HepG2 (cell line): ENCODE measurements around the gene CARS2. TPM values are rescaled to one million over a fixed set of nuclear protein-coding genes. Genes with fewer than 3 reads are reported as not detected.

Source experiments
- ATAC-seq: fragments of 200-7000 bp; cut with Tn5 transposase; 3 replicates; pipeline ENCODE4 v1.9.1; 2020; ENCODE audit warnings: mild to moderate bottlenecking, moderate library complexity
- BruUV-seq: library from RNA; stranded (reverse); fragments of 400-500 nt; replicated peaks from 2 replicates; lab custom pipeline; 2021; lab: Mats Ljungman, UMichigan
- CTCF ChIA-PET: fragments of 300-600 bp; formaldehyde crosslinking; extraction: SDS; loops from one replicate; lab custom pipeline; 2021; ENCODE audit warnings: low total read pairs, inconsistent platforms, low intra/inter-chr PET ratio; lab: Yijun Ruan, JAX
- POLR2A ChIA-PET: fragments of 350-600 bp; sonication (Branson Sonifier 250); formaldehyde crosslinking; loops from one replicate; lab custom pipeline; 2020; ENCODE audit warnings: antibody characterized with exemption, inconsistent platforms; lab: Yijun Ruan, JAX
- DNase-seq: peaks from one replicate; pipeline ENCODE4 v3.0.0-alpha.2; 2015; ENCODE audit warnings: low spot score
- FAIRE-seq: peaks from 3 replicates; lab custom pipeline; 2011; peaks lifted over from hg19 to GRCh38; lab: Jason Lieb, UNC
- H2AFZ ChIP-seq: one replicate; pipeline ENCODE4 v1.6.1; 2011; ENCODE audit warnings: low read length, inconsistent platforms
- H3K27ac ChIP-seq: fragments of 300-600 bp; 3 replicates; pipeline ENCODE4 v1.8.0; 2011; ENCODE audit warnings: mixed run types, mild to moderate bottlenecking, mixed read lengths, low read length, inconsistent platforms; ENCODE audit not compliant: insufficient read depth; ENCODE audit errors: extremely low read length
- H3K27me3 ChIP-seq, 2 experiments: fragments of 200-600 bp in 1 of 2; 2 replicates in 1 of 2; 3 replicates in 1 of 2; pipeline versions ENCODE4 v1.6.0 to v1.8.0; 2011; ENCODE audit warnings: low read length in 2 of 2, mild to moderate bottlenecking in 2 of 2, moderate library complexity in 2 of 2, inconsistent platforms in 1 of 2; ENCODE audit not compliant: insufficient read depth in 2 of 2, control insufficient read depth in 1 of 2
- H3K36me3 ChIP-seq, 2 experiments: fragments of 200-600 bp in 1 of 2; replicated peaks in 1 of 2; 2 replicates in 1 of 2; 3 replicates in 1 of 2; pipeline versions ENCODE4 v1.5.1 to v1.8.0; 2011; ENCODE audit warnings: low read length in 2 of 2, inconsistent platforms in 1 of 2; ENCODE audit not compliant: insufficient read depth in 2 of 2, control insufficient read depth in 1 of 2
- H3K4me1 ChIP-seq: 2 replicates; pipeline ENCODE4 v1.5.1; 2012; ENCODE audit warnings: low read length, inconsistent platforms; ENCODE audit not compliant: insufficient read depth
- H3K4me2 ChIP-seq: 2 replicates; pipeline ENCODE4 v1.6.0; 2011; ENCODE audit warnings: low read depth, low read length, inconsistent platforms
- H3K4me3 ChIP-seq, 3 experiments: fragments of 200-600 bp in 1 of 3; sonication (generic), shearing (Covaris generic) in 1 of 3; replicated peaks in 1 of 3; 2 replicates each; pipeline ENCODE4 v1.5.1; 2011 to 2016; ENCODE audit warnings: low read length in 3 of 3, inconsistent platforms in 2 of 3, low read depth in 2 of 3, mild to moderate bottlenecking in 2 of 3, control low read depth in 1 of 3, mixed read lengths in 1 of 3; ENCODE audit not compliant: insufficient read depth in 1 of 3
- H3K79me2 ChIP-seq: one replicate; pipeline ENCODE4 v1.6.1; 2011; ENCODE audit warnings: low read length, inconsistent platforms; ENCODE audit not compliant: insufficient read depth
- H3K9ac ChIP-seq: 2 replicates; pipeline ENCODE4 v1.6.0; 2011; ENCODE audit warnings: mild to moderate bottlenecking, low read depth, low read length, inconsistent platforms; ENCODE audit not compliant: insufficient read depth
- H3K9me3 ChIP-seq: 2 replicates; pipeline ENCODE4 v1.5.1; 2012; ENCODE audit warnings: mild to moderate bottlenecking, low read length
- H4K20me1 ChIP-seq: 2 replicates; pipeline ENCODE4 v1.6.0; 2011; ENCODE audit warnings: inconsistent platforms, mild to moderate bottlenecking, low read length, moderate library complexity; ENCODE audit not compliant: insufficient read depth
- CCDC6 ChIP-seq: sonication (generic); formaldehyde crosslinking; IDR thresholded peaks from 2 replicates; pipeline ENCODE4 v1.8.1; 2022; ENCODE audit warnings: mild to moderate bottlenecking, missing genetic modification reagents, moderate library complexity
- CSRNP1 ChIP-seq: sonication (generic); formaldehyde crosslinking; IDR thresholded peaks from 2 replicates; pipeline ENCODE4 v1.8.1; 2023; ENCODE audit warnings: mild to moderate bottlenecking, missing genetic modification reagents
- HINFP ChIP-seq: sonication (generic); formaldehyde crosslinking; IDR thresholded peaks from 2 replicates; pipeline ENCODE4 v1.4.0; 2020; ENCODE audit warnings: low read depth, mild to moderate bottlenecking, missing genetic modification reagents
- IKZF5 ChIP-seq: IDR thresholded peaks from 2 replicates; pipeline ENCODE4 v1.6.1; 2018; ENCODE audit warnings: missing genetic modification reagents, mild to moderate bottlenecking, missing compliant biosample characterization
- MAFG ChIP-seq: sonication (generic); formaldehyde crosslinking; IDR thresholded peaks from 2 replicates; pipeline ENCODE4 v1.5.1; 2020; ENCODE audit warnings: mild to moderate bottlenecking, missing genetic modification reagents
- RNF2 ChIP-seq: fragments of 450-650 bp; conservative IDR thresholded peaks from 2 replicates; pipeline ENCODE4 v1.6.1; 2016; ENCODE audit warnings: low read depth
- SIX1 ChIP-seq: sonication (generic); formaldehyde crosslinking; IDR thresholded peaks from 2 replicates; pipeline ENCODE4 v1.4.0; 2020; ENCODE audit warnings: missing genetic modification reagents, borderline replicate concordance
- TCF7L2 ChIP-seq: IDR thresholded peaks from 2 replicates; pipeline ENCODE4 v1.6.1; 2011; ENCODE audit warnings: mild to moderate bottlenecking, low read depth, low read length, moderate library complexity
- U2AF2 ChIP-seq: fragments of 200-400 bp; formaldehyde crosslinking; IDR thresholded peaks from 2 replicates; pipeline ENCODE4 v1.6.1; 2017; ENCODE audit warnings: low read depth, mild to moderate bottlenecking, low read length
- ZNF383 ChIP-seq: sonication (generic); formaldehyde crosslinking; IDR thresholded peaks from 2 replicates; pipeline ENCODE4 v1.4.0; 2020; ENCODE audit warnings: missing genetic modification reagents, mild to moderate bottlenecking, borderline replicate concordance
- ZNF709 ChIP-seq: sonication (generic); formaldehyde crosslinking; IDR thresholded peaks from 2 replicates; pipeline ENCODE4 v1.5.0; 2020; ENCODE audit warnings: mild to moderate bottlenecking, missing genetic modification reagents
- WGBS: methylation state at CpG from one replicate; pipeline ENCODE4 v1.1.6; 2017; ENCODE audit warnings: low lambda C conversion rate; 5-methylcytosine and 5-hydroxymethylcytosine counted together
- in situ Hi-C: cut with HindIII; loops from 2 replicates; pipeline ENCODE4 v1.10.0; 2017; ENCODE audit warnings: low pct_unique_long_range_greater_than_20kb; ENCODE audit not compliant: extremely low pct_ligation_motif_present
- intact Hi-C: fragments of 100-400 bp; cut with micrococcal nuclease; formaldehyde crosslinking; loops from one replicate; pipeline ENCODE4 v1.10.0; 2022; ENCODE audit not compliant: unreplicated experiment
- polyA plus RNA-seq, 8 experiments: library from polyadenylated mRNA; depleted of rRNA in 3 of 8; stranded (reverse) in 7 of 8; unstranded in 1 of 8; fragments of >200 nt; fragmentation: Illumina TruSeq in 4 of 8; extraction: Trizol in 4 of 8; gene quantifications; 2 replicates each; pipeline versions ENCODE4 v1.2.1 to v1.2.3, GENCODE V29; 2011 to 2016; ENCODE audit warnings: low read depth in 4 of 8, missing spikeins in 1 of 8, mixed read lengths in 1 of 8; ENCODE audit not compliant: insufficient read depth in 1 of 8
- total RNA-seq, 5 experiments: library from RNA; depleted of rRNA; stranded (reverse); fragments of >200 nt; fragmentation: Illumina TruSeq; extraction: Trizol; gene quantifications; 2 replicates each; pipeline ENCODE4 v1.2.3, GENCODE V29; 2016; ENCODE audit warnings: low read depth in 1 of 5

The CARS2 gene
- total and polyA plus RNA-seq, 2 of the 13 experiments (the other 11 are each of a cell fraction or from before 2014, with no cell fraction given) = 41.1 to 59.3 TPM

- no peak for TF ChIP-seq U2AF2
- no peak for TF ChIP-seq MAFG (CRISPR knock-in tag)
- no peak for TF ChIP-seq HINFP (CRISPR knock-in tag)
- TF ChIP-seq CSRNP1 (CRISPR knock-in tag) = no peak
- TF ChIP-seq, all 625 proteins: peak for 7
Observed at GRCh38 chr13:110716247-110716515, 10.3 kb upstream of the CARS2 start (continued).

- Histone ChIP-seq H2AFZ (no peak overlapping the region), H3K79me2 (peaks cover 60% of the 10 kb centered on the region), H3K9ac (peak overlapping the region; percentile 92), H3K4me3 (peak overlapping the region; percentile 76 to 98 (median 96)), H3K27me3 (no peaks in the 10 kb centered on the region; a peak in 1 of 5 replicates), H4K20me1 (peaks cover 30% of the 10 kb centered on the region), H3K36me3 (peaks cover 2 to 14% of the 10 kb centered on the region in 2 experiments; a peak in 3 of 5 replicates), H3K4me1 (peaks cover 16% of the 10 kb centered on the region), H3K27ac (peak overlapping the region; percentile 89), H3K9me3 (no peaks in the 10 kb centered on the region), H3K4me2 (peak overlapping the region; percentile 73)
- ChIA-PET CTCF (no interaction called here), POLR2A (interaction anchor here (0.6 to 2.8 kb wide), 20 partner anchors 8 to 200 kb away, joined by 3 to 22 read pairs (median 4); partner anchors contain the start of genes ANKRD10, CARS2, NAXD and RAB20)
- in situ Hi-C loops = no loop called here
- ATAC-seq = peak; percentile 75
- FAIRE-seq = peak; percentile 96
- WGBS = under 1% methylated on average over 45 of the region's 74 CpGs
- intact Hi-C loops = loop anchor here (1.0 to 10.0 kb wide), 5 partner anchors 31 to 261 kb away; no protein-coding TSS in a partner anchor
- peak; percentile 99 for DNase-seq
- TSS peak; percentile 60 for BruUV-seq
- no peak for TF ChIP-seq CCDC6 (CRISPR knock-in tag)
- TF ChIP-seq SIX1 = no peak
- no peak for TF ChIP-seq ZNF383
- peak; percentile 55; the same call in 1 of the 2 replicates for TF ChIP-seq ZNF709 (CRISPR knock-in tag)
- TF ChIP-seq TCF7L2 = no peak
- TF ChIP-seq IKZF5 (CRISPR knock-in tag) = no peak; the same call in 1 of the 2 replicates
- no peak for TF ChIP-seq RNF2
Observed at GRCh38 chr13:110715395-110716246, 9.7 kb upstream of the CARS2 start.
